HG03520 (cell line): Measurements from ENCODE around the gene CYP26B1.

Source experiments
- ATAC-seq: cut with Tn5 transposase; IDR thresholded peaks from one replicate; pipeline ENCODE4 v1.9.1; 2021; ENCODE audit warnings: mild to moderate bottlenecking, moderate library complexity; ENCODE audit not compliant: unreplicated experiment

Gene CYP26B1

DNA sequence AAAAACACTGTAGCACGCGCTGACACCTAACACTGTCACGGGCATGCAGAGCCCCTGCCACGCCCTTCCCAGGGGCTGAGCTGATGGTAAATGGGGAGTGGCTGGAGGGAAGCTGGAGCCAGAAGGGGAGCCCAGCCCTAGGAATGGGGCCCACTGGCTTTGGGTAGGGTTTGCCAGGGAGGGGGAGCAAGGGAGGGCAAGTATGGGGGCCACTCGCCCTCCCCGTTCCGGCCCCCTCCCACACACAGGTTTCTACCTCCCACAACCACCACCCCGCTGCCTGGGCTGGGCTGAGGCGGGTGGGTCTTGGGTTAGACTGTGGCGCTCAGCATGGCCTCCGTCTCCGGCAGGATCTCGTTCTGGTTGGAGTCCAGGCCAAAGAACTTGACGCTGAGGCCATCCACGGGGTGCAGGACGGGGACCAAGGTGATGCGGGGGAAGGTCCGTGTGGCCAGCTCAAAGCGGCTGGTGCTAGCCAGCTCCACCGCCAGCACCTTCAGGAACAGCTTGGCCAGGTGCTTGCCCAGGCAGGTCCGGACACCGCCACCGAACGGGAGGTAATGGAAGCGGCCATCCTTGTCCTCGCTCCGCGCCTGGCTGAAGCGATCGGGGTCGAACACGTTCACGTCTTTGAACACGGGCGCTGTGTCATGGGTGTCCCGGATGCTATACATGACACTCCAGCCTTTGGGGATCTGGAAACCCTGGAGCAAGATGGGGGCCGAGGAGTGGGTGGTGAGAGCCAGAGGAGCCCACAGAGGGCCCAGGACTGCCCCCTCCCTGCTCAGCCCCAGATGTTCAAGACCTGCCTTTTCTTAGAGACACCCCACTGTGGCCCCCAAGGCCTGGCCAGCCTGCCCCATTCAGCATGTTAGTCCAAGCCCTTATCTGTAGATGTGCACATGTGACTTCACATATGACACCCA lies 15.5 kb downstream of the CYP26B1 start:
- no peak for ATAC-seq

DNA sequence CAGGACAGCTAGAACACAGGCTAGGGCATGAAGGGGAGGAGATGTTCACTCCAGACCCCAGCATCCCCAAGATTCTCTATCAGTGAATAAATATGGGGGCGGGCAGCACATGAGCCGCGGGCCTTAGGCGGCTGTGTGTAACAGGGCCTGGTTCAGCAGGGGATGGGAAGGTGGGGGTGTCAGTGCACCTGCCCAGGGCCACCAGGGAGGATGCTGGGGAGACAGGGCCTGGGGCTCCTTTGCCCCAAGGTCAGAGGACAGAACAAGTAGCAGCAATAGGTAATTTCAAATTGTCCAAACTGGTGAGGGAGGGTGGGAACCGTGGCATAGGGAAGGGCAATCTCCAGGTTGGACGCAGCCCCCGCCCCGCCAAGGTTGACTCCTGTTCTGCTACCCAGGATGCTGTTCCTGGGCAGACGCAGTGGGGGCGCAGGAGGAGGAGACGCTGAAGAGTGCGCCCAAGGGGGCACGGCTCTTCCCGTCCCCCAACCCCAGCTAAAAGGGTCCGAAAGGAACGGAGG lies 16.2 kb downstream of the CYP26B1 start:
- no peak for ATAC-seq

DNA sequence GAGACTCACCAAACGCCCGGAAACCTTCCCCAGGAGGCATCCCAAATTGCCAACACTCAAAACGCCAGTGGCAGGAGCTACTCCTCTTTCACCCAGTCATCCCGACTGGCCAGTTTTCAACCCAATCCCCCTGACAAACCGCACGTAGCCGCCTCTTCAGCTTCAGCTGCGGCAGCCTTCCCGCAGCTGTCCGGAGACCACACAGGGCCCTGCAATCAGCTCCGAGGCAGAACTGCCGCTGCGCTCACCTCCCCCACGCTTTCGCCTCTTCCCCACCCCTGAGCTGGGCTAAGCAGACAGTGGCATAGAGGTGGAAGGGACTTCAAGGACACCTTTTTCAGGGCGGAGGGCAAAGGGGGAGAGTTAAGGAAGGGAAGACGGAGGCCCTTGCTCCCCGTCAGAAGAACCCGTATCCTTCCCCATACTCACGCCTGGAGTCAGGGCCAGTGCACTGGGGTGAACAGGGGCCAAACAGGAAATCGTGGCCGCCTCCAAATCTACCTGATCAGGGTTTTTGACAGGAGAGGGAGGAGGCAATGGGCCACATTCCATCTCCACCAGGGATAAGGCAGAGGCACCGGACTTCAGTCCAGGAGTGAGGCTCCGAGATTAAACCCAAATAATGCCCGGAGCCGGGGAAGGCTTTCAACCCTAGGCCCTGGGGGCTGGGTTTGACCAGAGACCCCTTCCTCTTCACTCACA lies 16.9 kb downstream of the CYP26B1 start:
- ATAC-seq, result no peak

DNA sequence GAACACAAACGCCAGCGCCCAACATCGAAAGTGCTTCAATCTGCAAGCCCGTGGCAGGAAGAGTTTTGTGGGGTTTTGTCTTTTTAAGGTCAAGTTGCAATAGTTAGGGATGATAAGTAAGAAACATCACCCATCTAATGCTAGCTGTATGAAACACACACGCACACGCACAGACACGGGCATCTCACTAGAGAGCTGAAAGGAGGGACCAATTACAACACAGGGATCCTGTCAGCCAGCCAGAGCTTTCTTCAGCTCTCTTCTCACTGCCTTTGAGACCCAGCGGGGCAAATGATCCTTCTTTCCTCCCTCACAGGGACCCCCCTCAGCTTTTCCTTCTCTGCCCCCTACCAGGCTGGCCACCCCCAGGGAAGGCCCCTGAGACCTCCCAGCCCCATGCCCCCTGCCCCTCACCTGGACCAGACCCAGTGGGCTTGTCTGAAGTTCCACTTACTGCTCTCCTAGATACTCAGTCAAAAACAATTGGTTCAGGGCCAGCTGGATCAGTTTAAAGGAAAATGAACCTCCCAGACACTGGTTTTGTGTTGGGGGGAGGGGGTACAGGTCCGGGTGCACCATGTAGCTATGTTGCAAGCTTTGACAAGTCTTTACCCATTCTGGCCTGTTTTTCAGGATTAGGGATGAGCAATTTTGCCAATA lies 17.9 kb downstream of the CYP26B1 start:
- no peak for ATAC-seq

DNA sequence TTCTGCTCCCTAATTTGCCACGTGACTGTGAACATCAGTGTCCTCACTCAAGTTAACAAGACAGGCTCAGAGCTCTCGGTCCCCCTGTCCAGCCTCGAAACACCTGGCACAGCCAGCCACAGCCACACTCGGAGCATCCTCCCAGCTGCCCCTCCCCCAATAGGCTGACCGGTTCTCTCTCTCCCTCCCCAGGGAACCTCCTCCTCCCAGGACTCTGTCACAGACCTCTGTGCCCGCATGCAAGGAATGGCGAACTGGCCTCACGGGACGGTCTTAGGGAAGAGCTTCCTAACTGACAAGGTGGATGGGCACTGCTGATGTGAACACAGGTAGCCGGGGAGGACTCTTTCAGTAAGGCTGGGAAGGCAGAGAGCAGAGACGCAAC lies 18.8 kb downstream of the CYP26B1 start:
- no peak for ATAC-seq

DNA sequence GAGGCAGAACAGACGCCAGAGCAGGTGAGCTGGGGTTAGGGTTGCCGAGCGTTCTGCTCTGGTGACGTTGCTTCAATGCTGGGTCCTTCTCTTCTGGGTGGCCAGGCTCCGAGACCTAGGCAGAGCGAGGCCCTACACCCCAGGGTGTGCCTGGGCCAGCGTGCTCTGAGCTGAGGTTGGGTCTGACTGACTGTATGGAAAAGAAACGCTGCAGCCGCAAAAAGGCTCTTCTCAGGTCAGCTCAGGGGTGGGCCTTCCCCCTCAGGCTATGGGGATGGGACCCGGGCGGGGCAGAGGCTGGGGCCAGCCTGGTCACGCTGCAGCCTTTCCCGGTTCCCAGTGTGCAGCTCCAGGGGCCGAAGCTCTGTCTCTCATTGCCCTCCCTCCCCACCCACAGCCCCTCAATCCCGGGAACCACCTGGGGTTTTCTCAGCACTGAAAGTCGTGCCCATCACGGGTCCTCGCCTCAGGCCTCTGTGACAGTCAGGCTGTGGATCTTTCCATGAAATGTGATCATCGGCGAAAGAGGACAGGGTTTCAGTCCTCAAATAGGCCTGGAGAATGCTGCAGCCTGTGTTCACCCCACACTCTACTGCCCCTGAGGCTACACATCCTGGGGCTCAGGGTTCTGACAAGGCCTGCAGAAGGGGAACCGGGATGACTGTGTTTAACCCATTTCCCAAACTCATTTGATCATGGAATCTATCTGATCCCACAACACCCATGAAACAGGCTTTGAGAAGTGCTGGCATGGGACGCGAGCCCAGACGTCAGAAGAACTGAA lies 19.4 kb downstream of the CYP26B1 start:
- ATAC-seq, result no peak

DNA sequence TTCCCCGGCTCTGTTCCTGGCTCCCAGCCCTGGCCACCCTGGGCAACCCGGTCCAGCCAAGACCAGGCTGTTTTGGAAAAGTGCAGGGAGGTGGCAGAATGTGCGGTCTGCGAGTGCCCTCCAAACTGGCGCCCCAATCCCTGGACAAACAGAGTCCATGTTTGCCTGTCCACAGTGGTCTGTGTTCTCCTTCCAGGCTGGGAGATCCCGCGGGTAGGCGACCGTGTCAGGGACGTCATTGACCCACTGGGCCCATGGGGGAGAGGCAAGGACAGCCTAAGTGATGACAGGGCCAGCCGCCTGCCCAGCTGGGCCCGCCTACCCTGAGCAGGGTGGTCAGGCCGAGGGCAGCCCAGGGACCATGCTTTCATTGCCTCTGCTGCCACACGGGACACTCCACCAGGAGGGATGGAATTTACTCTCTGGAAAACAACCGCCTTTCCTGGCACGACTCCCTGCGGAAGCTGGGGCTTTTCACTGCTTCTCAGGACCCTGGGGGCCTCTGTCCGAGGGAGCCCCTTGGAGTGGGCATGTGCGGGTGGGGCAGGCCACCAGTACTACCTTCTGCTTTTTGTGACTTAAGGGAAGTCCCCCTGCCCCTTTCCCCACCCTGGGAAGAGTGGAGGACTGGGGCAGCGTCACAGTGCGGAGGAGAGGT lies 20.1 kb downstream of the CYP26B1 start:
- no peak for ATAC-seq

DNA sequence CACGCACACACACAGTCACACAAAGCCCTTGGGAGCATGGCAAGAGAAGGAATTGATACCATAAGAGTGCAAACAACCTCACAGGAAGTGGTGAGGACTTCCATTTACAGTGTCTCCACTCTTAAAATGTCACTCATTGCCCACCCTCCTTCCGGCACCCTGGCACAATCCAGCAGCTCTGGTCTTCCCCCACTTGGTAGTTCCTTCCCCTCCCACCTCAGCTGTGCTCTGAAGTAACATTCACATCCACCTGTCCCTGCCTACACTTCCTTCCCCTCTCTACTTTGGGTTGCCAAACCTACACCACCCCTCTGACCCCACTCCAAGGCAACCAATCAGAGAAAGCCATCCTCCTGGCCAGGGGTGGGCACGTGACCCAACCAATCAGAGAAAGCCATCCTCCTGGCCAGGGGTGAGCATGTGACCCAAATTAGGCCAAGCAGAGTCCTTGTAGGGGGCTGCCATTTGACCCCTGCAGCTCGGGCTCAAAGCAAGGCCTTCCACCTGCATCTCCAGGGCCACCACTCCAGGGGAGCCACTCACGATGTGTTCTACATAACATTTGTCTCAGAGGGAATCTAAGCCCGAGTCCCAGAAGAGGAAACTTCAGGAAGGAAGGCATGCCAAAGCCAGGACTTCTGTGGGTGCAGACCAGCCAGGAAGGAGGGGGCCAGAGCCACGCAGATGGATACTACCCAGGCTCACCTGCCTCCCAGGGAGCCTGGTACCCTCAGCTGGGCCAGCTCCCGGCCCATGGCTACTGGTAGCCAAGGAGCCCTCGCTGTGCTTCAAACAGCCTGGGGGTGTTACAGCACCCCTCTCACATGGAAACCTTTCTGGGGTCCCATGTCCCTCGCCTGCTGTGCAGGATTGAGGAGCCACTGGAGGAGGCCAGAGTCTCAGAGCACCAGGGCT lies 21.2 kb downstream of the CYP26B1 start:
- no peak for ATAC-seq

DNA sequence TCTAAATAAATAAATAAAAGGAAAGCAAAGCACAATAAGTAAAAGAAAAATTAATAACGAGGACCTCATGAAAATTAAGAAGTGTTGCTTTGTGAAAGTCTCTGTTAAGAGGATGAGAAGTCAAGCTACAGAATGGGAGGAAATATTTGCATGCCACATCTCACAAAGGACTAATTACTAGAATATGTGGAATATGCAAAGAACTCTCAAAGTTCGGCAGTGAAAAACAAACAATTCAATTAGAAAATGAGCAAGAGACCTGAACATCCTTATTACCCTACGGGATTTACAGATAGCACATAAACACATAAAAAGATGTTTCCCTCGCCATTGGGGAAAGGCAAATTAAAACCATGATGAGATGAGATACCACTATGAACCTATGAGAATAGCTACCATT lies 23.3 kb downstream of the CYP26B1 start:
- no peak for ATAC-seq

DNA sequence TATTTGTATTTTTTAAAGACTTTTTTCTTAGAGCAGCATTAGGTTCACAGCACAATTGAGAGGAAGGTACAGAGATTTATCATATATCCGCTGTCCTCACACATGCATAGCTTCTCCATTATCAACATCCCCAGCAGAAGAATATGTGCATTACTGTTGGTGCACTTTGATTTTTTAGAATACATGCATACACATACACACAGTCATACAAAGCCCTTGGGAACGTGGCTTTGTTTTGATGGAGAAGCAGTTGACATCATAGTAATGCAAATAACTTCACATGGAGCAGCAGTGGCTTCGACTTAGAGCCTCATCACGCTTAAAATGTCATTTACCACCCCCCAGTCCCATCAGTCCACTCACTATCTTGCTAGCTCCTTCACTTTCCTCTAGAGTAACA lies 26.5 kb downstream of the CYP26B1 start:
- no peak for ATAC-seq

DNA sequence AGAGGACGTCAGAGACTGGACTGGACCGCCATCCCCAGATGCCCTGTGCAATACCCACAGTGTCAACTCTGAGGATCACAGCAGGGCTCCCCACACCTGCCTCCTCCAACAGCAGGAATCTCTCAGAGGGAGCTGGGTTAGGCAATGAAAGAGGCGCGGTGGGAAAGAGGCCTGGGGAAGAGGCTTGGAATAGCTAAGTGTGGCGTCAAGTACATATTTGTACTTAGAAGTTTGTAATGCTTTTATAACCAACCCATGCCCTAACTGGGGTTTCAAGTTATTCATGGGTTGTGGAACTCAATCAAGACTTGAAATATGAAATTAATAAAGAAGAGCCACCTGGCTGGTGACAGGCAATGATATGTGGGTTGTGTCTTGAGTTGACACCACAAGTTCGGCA lies 28.7 kb downstream of the CYP26B1 start:
- ATAC-seq, result no peak

DNA sequence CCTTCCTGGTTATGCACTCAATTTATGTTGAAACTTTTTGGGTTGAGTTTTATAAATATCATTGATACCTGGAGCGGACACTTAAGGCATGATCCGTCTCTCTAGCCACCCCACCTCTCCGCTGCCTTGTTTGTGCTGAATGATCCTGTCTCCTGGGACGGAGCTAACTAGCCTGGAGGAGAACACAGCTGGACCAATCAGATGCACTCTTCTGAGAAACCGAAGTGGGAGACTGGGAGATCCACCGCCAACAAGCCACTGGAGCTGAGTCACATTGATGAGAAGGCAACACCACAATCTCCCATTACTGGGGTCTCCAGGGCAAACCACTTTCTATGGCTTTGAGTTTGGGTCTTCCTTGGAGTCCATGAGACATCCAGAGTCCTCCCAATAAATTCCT lies 29.3 kb downstream of the CYP26B1 start:
- no peak for ATAC-seq

DNA sequence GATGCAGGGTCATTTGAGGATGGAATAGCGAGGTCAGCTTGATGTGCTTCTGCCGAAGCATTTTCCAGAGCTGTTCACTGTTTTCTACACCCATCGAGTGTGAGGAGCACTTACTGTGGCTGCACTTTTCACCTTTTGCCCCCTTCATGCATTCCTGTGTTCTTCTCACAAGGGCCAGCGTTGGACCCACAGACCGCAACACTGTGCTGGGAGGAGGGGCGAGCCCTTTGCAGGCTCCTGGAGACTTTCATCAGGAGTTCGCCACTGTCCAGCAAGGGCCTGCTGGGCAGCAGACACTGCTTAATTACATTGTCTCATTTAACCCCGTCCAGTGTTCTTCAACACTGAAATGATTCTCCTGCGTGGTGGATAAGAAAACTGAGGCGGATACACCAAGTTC lies 29.9 kb downstream of the CYP26B1 start:
- no peak for ATAC-seq

DNA sequence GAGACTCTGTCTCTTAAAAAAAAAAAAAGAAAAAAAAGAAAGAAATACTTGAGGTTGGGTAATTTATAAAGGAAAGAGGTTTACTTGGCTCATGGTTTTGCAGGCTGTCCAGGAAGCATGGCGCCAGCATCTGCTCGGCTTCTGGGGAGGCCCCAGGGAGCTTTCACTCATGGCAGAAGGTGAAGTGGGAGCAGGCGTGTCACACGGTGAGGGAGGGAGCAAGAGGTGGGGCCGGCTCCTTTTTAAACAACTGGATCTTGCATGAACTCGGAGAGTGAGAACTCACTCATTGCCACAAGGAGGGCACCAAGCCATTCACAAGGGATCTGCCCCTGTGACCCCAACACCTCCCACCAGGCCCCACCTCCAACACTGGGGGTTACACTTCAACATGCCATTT lies 30.6 kb downstream of the CYP26B1 start:
- ATAC-seq, result no peak

DNA sequence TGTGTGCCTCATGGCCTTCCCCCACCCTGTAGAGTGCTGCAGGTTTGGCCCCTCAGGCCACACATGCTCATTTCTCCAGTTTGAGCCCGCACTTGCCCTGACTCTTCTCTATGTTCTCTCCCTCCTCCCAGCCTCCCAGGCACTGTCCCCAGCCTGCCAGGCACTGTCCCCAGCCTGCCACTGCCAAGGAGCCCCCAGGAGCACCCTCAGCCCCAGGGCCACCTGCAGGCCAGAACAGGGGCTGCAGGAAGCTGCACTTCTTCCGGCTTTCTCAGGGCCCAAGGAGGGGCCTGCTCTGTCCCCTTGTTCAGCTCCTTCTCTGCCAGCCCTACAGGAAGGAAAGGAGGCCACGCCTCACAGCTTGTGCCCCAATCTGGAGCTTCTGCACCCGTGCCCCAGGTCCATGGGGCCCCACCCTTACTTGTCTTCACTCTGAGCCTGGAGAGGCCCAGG lies 31.6 kb downstream of the CYP26B1 start:
- ATAC-seq, result no peak

DNA sequence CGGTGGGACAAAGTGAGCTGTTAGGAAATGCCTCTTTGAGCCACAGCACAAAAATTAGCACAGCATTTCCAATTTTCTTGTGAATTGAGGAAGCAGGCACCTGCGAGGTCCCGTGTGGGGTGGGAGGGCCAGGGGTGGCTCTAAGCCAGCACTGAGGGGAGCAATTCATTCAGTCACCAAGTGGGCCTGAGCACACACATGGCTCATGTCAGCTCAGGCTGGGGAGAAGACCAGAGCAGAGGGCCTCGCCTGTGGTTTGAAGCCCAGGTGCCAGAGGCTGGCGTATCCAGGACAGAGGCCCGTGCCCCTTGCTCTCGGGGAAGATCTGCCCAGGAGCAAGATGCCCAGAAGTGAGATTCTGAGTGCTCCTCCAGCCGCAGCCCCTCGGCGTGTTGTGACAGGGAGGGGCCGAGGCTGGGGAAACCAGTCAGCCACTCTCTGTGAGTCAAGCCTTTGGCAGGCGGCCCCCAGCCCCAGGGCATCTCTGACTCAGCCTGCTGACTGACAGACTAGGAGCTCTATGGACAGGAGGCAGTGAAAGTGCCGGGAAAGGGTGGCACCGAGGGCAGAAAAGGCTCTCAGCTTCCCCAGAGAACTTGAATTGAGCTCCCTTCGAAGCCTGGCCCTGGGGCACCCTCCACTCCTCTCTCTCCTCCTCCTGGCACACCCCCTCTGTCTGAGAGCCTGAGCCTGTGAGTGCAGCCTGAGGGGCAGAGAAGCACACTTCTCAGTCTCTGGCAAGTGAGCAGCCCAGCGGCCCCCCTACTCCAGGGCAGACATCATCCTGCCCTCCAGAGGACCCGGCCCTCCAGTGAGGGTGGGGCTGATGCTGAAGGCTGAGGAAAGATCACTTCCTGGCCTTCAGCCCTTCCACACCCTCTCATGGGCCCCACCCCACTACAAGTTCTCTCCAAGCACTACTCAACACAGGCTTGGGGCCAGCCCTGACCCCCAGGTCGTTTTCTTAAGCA lies 32.3 kb downstream of the CYP26B1 start:
- ATAC-seq, result no peak

DNA sequence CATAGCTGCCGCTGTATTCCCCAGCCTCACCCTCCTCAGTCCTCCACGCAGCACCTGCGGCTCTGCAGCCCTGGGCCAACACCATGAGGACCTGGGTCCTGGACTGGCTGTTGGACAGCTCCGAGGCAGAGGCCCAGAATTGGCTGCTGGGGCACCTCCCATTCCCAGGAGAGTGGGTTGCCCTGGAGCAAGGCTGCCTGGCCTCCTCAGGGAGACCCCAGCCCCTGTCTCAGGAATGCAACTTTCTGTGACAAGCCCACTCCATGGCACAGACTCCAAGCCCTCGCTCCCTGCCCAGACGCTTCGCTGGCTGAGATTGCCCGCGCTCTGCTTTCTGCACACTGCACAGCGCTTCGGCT lies 33.0 kb downstream of the CYP26B1 start:
- no peak for ATAC-seq
